Measurements from ENCODE around the gene SCG5. TPM values are rescaled to one million over a fixed set of nuclear protein-coding genes. Genes with fewer than 3 reads are reported as not detected.

SCG5 gene
- total RNA-seq, 2 donors from 2014 or later = 10.9 to 17.2 TPM

- TF ChIP-seq, protein P1, sequence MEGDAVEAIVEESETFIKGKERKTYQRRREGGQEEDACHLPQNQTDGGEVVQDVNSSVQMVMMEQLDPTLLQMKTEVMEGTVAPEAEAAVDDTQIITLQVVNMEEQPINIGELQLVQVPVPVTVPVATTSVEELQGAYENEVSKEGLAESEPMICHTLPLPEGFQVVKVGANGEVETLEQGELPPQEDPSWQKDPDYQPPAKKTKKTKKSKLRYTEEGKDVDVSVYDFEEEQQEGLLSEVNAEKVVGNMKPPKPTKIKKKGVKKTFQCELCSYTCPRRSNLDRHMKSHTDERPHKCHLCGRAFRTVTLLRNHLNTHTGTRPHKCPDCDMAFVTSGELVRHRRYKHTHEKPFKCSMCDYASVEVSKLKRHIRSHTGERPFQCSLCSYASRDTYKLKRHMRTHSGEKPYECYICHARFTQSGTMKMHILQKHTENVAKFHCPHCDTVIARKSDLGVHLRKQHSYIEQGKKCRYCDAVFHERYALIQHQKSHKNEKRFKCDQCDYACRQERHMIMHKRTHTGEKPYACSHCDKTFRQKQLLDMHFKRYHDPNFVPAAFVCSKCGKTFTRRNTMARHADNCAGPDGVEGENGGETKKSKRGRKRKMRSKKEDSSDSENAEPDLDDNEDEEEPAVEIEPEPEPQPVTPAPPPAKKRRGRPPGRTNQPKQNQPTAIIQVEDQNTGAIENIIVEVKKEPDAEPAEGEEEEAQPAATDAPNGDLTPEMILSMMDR (conservative IDR thresholded peaks at IDR 0.05) = no peak
- H3K27me3 ChIP-seq (ENCODE audit: control insufficient read depth, insufficient read depth, low read length, poor library complexity, severe bottlenecking) = no peaks in the 10 kb centered on the region
- no peaks in the 10 kb centered on the region for H3K9me3 Mint-ChIP-seq
- peaks cover 46% of the 10 kb centered on the region for H3K36me3 Mint-ChIP-seq (ENCODE audit: low read depth)
- no peak overlapping the region for H3K4me3 Mint-ChIP-seq
- H3K27me3 Mint-ChIP-seq (ENCODE audit: insufficient read depth) = no peaks in the 10 kb centered on the region
- H3K27ac ChIP-seq (ENCODE audit: low read depth, low read length) = no peak overlapping the region
- peaks cover 4% of the 10 kb centered on the region for H3K4me1 Mint-ChIP-seq
- H3K9me3 ChIP-seq (ENCODE audit: control insufficient read depth, low read length) = no peaks in the 10 kb centered on the region
- no peak for DNase-seq
- WGBS, 2 experiments (ENCODE audit: insufficient coverage in 1 of 2, insufficient read length in 1 of 2) = 83 to 97% methylated on average over 2 to 3 of the region's 3 CpGs
- no peak overlapping the region for H3K4me3 ChIP-seq (ENCODE audit: low read length)
- no peaks in the 10 kb centered on the region for H3K4me1 ChIP-seq (ENCODE audit: control insufficient read depth, insufficient read depth, low read length)
- H3K27ac Mint-ChIP-seq = no peak overlapping the region
- H3K36me3 ChIP-seq (ENCODE audit: control insufficient read depth, insufficient read depth, low read length) = peaks cover 75% of the 10 kb centered on the region
- H3K9ac ChIP-seq (ENCODE audit: extremely low read depth, low read length, poor library complexity, severe bottlenecking) = no peak overlapping the region
These were observed 5.1 kb upstream of the SCG5 start for GRCh38 chr15:32636410-32636809.

DNA sequence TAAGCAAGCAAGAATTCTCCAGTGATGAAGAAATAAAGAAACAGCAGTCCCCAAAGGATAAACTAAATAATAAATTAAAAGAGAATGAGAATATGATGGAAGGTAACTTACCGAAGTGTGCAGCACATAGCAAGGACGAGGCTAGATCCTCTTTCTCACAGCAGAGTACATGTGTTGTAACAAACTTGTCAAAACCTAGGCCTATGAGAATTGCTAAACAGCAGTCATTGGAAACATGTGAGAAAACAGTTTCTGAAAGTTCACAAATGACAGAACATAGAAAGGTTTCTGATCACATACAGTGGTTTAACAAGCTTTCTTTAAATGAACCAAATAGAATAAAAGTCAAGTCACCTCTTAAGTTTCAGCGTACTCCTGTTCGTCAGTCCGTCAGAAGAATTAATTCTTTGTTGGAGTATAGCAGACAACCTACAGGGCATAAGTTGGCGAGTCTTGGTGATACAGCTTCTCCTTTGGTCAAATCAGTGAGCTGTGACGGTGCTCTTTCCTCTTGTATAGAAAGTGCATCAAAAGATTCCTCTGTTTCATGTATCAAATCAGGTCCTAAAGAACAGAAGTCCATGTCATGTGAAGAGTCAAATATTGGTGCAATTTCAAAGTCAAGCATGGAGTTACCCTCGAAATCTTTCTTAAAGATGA, 4.5 kb upstream of the SCG5 start:
- H3K4me3 Mint-ChIP-seq = no peak overlapping the region
- TF ChIP-seq, protein P1 (conservative IDR thresholded peaks at IDR 0.05) = no peak
- no peaks in the 10 kb centered on the region for H3K9me3 Mint-ChIP-seq
- H3K27me3 ChIP-seq (ENCODE audit: control insufficient read depth, insufficient read depth, low read length, poor library complexity, severe bottlenecking) = no peaks in the 10 kb centered on the region
- peaks cover 46% of the 10 kb centered on the region for H3K36me3 Mint-ChIP-seq (ENCODE audit: low read depth)
- H3K4me1 Mint-ChIP-seq = peaks cover 4% of the 10 kb centered on the region
- H3K9ac ChIP-seq (ENCODE audit: extremely low read depth, low read length, poor library complexity, severe bottlenecking) = no peak overlapping the region
- no peaks in the 10 kb centered on the region for H3K27me3 Mint-ChIP-seq (ENCODE audit: insufficient read depth)
- H3K36me3 ChIP-seq (ENCODE audit: control insufficient read depth, insufficient read depth, low read length) = peaks cover 75% of the 10 kb centered on the region
- H3K27ac Mint-ChIP-seq = no peak overlapping the region
- no peak overlapping the region for H3K4me3 ChIP-seq (ENCODE audit: low read length)
- H3K4me1 ChIP-seq (ENCODE audit: control insufficient read depth, insufficient read depth, low read length) = no peaks in the 10 kb centered on the region
- no peak overlapping the region for H3K27ac ChIP-seq (ENCODE audit: low read depth, low read length)
- DNase-seq = no peak
- H3K9me3 ChIP-seq (ENCODE audit: control insufficient read depth, low read length) = no peaks in the 10 kb centered on the region
- WGBS, 2 experiments (ENCODE audit: insufficient coverage in 1 of 2, insufficient read length in 1 of 2) = 98% methylated on average over 7 to 8 of the region's 8 CpGs

GRCh38 chr15:32637704-32638103, 3.8 kb upstream of the SCG5 start:
- Mint-ChIP-seq H3K4me1 (peaks cover 6% of the 10 kb centered on the region), H3K27me3 (ENCODE audit: insufficient read depth) (no peaks in the 10 kb centered on the region)

More at GRCh38 chr15:32637704-32638103, 3.8 kb upstream of the SCG5 start:
- H3K9ac ChIP-seq (ENCODE audit: extremely low read depth, low read length, poor library complexity, severe bottlenecking) = no peak overlapping the region
- H3K36me3 ChIP-seq (ENCODE audit: control insufficient read depth, insufficient read depth, low read length) = peaks cover 75% of the 10 kb centered on the region
- Mint-ChIP-seq H3K27ac (no peak overlapping the region), H3K9me3 (no peaks in the 10 kb centered on the region), H3K4me3 (no peak overlapping the region), H3K36me3 (ENCODE audit: low read depth) (peaks cover 46% of the 10 kb centered on the region)
- TF ChIP-seq, protein P1 (conservative IDR thresholded peaks at IDR 0.05) = no peak
- no peaks in the 10 kb centered on the region for H3K9me3 ChIP-seq (ENCODE audit: control insufficient read depth, low read length)
- 80% methylated on average over 1 of the region's 1 CpG; no CpG with 5 or more reads in 1 of the 2 experiments for WGBS, 2 experiments (ENCODE audit: insufficient coverage in 1 of 2, insufficient read length in 1 of 2)
- DNase-seq = no peak
- no peak overlapping the region for H3K27ac ChIP-seq (ENCODE audit: low read depth, low read length)
- H3K27me3 ChIP-seq (ENCODE audit: control insufficient read depth, insufficient read depth, low read length, poor library complexity, severe bottlenecking) = no peaks in the 10 kb centered on the region
- no peak overlapping the region for H3K4me3 ChIP-seq (ENCODE audit: low read length)
- H3K4me1 ChIP-seq (ENCODE audit: control insufficient read depth, insufficient read depth, low read length) = peaks cover under 1% of the 10 kb centered on the region
